HT-29 (cell line): ENCODE measurements around the gene PLD1. TPM values are rescaled to one million over a fixed set of nuclear protein-coding genes. Genes with fewer than 3 reads are reported as not detected.

Experiments used
- DNase-seq: peaks from one replicate; pipeline ENCODE4 v3.0.0-alpha.2; 2015; ENCODE audit warnings: low spot score
- total RNA-seq: library from RNA; depleted of rRNA; stranded (reverse); fragments of >200 nt; shearing (Covaris generic); gene quantifications from 2 replicates; pipeline ENCODE4 v1.2.3, GENCODE V29; 2014

The PLD1 gene
- total RNA-seq, 1 experiment from 2014 or later, result 17.3 TPM

DNA sequence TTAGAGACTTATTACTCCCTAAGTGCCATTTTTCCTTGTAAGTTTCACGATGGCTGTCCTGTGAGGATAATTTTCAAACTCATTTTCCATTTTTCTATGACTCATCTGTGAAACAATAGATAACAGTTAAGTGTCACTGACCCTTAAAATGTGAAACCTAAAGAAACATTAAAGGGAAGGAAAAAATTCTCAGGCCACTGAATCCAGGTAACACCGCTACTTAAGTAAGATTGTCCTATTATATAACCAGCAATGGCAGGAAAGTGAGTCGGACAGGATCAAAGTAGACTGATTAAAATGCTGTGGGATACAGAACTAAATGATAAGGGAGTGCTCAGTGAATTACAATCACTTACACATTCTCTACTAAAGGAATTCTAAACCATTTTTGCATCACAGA is 12.4 kb downstream of the PLD1 start:
- DNase-seq, result no peak

DNA sequence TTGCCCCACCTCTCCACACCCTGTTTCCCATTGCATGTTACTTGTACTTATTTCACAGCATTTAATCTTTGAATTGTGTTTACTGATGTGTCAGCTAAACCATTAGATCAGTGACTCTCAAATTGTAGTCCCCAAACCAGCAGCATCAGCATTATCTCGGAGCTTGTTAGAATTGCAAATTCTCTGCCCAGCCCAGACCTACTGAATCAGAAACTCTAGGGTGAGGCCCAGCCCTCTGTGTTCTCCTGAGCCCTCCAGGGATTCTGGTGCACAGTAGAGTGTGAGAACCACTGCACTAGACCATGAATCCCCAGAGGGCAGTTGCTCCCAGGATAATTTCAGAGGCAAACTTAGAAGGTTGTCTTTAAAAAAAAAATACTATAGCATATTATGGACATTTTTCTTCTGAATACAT is 13.0 kb downstream of the PLD1 start:
- no peak for DNase-seq

DNA sequence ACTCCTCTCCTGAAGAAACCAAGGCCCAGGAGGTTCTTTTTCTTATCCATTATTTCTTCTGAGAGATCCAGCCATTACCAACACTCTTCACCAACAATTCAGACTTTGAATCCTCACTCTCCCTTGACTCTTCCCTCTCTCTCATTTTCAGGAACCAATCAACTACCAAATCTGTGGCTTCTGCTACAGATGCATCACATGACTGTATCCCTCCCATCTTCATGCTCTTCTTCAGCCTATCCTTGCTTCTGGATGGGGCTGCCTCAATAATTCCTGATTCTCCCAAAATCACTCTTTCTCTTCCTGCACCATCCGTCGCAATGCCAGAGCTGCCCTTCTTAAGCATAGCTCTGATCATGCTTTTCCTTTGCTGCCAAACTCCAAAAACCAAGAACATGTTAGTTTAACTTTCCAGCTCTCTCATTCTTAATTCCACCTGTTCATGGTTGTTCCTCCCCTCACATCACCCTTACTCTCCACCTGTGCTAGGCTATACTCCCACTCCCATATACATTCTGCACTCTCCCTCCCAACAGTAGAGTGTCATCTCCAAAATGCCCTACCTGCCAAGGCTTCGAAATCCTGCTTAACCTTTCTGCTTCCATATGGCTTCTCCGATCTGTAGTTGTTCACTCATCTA is 13.5 kb downstream of the PLD1 start:
- no peak for DNase-seq

DNA sequence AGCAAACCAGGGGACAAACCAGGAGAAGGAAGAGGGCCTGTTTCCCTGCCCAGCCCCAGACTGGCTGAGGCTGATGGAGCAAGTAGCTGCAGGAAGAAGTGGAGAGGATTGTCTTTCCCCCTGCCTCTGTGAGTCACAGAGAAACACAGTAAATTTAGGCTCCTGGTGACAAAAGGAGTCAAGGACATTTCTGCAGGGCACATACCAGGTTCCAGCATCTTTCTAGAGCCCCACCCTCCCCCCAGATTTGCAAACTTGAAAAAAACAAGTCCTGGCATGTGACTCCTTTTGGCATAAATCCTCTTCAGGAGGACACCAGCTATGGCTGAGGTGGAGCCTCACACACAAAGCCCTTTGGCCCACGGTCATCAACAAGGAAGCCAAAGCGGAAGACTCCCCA is 17.8 kb downstream of the PLD1 start:
- no peak for DNase-seq

DNA sequence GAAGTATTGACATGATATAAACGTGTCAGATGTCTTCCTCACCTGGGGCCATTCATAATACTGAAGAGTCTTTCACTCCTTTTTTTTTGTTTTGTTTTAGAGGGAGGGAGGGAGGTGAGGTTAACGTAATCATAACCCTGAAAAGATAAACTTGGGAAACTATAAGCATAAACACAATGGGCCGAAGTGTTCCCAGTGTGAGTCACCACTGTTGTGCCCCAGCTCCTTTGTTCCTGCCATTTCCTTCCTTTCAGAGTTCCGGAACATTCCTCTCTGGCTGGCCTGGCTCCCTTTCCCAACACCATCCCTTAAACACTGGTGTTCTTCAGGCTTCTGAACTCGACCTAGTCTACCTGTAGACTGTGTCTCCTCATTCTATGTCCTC is 18.6 kb downstream of the PLD1 start:
- peak; percentile 37 for DNase-seq

DNA sequence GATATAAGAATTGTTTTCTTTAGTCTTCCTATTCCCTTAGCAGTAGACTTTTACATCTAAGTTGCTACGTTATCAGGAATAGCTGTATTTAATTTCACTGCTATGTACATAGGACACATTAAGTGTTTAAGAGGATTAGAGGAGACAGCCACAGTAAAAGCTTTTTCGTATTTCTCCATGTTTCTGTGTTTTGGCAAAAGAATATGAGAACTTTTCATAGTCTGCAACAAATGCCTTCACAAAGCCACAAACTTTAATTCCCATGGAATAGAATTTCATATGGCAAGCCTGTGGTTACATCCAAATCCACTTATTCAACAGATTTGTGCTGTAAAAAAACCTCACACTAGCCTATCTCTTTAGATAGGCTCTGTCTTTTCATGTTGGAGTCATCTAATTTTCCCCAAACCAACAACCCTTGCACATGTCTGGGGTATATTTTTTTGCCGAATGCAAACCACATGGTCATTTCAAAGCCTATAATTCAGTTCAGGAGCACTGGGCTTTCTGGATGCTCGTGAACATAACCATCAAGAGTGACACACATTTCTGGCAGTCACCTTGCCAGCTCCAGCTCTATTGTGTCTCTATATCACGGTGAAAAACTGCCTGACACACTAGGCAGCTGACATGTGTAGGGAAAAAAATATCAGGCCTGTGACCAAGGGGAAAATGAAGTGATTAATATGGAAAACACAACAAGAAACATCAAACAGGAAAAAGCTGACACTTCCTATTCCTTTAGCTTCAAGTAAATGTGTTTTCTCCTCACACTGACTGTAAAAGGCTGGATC is 19.2 kb downstream of the PLD1 start:
- DNase-seq, result no peak

DNA sequence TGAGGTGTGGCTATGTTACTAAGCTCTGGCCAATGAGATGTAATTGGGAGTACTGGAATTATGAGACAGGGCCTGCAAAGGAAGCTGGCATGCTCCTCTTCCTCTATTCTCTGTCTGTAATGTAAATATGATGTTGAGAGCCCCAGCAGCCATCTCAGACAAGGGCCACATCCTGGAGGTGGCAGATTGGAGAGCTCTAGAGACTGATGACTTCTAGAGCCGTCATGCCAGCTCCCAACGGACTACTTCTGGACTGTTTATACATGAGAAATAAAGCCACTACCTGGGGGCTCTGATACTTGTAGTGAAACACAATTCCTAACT is 19.7 kb downstream of the PLD1 start:
- DNase-seq, result no peak

DNA sequence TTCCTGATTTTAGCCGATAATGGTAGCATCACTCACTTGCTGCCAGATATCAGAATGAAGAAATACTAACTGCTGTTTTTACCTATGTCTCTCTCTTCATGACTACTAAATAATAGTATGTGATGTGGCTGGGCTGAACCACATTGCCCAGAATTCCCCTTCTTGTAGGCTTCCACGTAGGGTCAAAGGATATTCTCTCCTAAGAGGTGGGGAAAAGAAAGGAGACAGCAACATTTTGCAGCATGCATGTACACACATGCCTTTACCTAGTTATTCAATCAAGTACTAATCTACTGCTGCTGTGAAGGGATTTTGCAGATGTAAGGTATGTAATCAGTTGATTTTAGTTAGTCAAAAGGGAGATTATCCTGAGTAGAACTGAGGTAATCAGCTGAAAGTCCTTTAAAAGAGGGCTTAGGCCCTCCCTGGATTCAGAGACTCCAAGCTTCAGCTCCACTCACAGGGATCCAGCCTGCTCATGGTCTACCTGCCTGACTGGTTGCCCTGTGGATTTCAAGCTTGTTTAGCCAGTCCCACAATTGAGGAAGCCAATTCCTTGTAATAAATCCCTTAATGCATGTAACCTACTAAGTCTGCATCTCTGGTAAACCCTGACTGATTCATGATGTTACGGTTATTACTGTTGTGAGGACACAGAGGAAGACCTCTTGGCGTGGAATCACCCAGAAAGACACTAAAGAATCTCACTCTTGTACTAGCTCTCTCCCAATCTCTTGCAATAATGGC is 20.4 kb downstream of the PLD1 start:
- no peak for DNase-seq

DNA sequence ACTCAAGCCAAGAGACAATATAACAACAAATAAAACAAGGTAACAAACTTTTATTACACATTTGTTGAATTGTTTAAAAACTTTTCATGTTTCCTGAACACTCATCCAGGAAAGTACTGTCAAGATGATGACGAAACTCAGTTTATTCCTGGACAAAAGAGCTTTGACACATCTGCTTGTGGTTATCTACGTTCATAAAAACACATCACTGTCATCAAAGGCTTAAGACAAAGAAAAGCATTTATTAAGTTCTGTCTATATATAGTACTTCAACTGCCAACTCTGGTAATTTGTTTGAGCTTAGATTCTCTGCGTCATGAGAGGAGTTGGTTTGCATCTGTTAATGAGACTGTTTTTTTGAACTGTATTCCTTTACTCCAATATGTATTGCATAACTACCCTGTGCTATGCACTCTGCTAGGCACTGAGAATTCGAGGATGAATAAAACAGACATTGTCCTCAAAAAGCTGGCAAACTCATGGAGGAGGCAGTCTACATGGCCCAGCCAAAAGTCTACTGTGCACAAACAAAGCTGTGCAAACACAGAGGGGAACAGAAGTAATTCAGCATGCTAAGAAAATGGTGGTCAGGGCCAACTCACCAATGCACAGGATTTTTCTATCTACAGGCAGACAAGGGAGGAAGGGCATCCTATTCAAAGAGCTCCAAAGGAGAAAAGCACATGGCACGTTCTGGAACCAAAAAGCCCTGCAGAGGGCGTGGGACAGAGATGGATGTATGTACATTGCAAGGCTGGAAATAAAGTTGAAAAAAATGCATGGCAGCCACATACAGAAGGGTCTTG is 21.5 kb downstream of the PLD1 start:
- DNase-seq, result peak; percentile 60

DNA sequence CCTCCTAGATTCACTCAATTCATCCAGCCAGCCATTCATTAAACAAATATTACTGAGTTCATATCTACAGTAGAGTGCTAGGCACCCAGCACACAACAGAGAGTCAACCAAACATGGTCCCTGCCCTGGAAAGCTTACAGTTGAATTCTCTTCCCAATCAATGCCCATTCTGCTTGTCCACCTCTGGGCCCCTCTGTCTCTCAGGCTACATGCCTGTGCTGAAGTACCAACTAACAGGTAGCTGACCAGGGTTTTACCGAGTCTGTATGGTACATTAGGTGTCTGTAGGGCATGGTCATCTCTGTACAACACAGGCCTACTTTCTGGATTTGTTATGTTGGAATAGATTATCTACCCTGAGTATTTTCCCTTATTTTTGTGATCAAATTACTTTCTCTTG is 23.3 kb downstream of the PLD1 start:
- no peak for DNase-seq

DNA sequence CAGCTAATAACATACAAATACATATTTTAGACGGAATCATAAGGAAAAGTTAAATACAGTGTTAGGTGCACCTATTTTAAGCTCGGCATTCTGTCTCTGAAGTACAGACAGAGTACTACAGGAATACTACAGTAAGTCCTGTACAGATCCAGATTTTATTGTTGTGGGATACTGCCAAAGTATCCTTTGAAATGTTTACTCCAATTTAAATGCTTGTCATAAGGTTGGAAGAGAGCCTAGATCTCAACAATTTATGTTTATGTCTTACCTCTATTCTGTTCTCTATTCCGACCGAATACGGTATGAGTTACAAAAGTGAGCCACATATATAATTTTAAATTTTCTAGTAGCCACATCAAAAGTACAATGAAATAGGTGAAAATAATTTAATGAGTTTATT is 25.3 kb downstream of the PLD1 start:
- DNase-seq, result no peak

DNA sequence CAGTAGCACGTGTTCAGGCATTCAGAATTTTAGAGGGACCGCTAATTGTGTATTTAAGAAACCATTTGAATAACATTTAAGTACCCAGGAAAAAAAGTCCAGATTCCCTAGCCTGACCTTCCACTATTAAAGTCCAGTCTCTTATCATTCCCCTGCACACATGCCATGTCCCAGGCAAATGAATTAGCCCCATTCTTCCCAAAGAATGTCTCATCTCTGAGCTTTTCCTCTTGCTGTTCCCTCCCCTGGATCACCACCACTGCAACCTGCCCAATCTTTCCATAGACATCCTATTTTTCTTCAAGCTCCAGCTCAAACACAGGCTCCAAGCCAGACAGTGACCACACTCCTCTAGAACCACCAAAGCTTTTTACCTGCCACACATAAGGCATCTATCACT is 25.9 kb downstream of the PLD1 start:
- no peak for DNase-seq

DNA sequence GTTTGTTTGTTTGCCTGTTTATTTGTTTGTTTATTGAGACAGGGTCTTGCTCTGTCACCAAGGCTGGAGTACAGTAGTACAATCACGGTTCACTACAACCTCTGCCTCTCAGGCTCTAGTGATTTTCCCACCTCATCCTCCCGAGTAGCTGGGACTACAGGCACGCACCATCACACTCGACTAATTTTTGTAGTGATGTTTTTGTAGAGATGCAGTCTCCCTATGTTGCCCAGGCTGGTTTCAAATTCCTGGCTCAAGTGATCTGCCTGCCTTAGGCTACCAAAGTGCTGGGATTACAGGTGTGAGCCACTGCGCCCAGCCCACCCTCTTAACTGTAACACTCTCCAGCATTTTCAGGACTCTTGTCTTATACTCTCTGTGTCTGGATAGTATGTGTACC is 26.7 kb downstream of the PLD1 start:
- no peak for DNase-seq

DNA sequence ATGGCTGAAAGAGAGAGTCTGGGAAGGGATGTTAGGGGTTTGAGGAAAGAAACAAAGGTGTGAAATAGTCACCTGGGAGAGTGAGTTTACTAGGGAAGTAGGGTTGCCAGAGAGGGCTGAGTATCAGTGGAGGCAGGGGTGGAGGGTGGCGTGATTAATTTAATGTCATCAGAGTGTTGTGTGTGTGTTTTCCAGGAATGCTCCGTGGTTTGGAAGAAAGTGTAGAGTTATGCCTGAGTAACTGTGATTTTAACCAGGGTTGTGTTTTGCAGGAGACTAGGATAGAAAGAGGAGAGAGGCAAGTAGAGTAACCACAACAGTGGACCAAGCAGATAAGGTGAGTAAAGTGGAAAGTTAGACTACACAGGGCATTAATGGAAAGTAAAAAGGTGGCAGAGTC is 27.2 kb downstream of the PLD1 start:
- no peak for DNase-seq

DNA sequence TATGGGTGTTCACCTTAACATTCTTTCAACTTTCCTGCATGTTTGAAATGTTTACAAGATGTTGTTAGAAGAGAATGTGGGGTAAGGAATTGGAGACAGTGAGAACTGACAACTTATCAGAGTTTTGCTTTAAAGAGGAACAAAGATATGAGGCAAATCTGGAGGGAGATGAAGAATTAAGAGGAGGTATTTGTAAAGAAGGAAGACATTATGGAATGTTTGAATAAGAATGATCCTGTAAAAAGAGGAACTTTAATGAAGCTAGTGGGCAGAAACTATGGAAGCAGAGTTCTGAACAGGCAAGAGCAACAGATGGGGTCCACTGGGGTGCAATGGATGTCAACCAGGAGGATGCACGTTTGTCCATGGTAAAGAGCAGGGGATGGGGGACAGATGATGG is 27.7 kb downstream of the PLD1 start:
- no peak for DNase-seq

DNA sequence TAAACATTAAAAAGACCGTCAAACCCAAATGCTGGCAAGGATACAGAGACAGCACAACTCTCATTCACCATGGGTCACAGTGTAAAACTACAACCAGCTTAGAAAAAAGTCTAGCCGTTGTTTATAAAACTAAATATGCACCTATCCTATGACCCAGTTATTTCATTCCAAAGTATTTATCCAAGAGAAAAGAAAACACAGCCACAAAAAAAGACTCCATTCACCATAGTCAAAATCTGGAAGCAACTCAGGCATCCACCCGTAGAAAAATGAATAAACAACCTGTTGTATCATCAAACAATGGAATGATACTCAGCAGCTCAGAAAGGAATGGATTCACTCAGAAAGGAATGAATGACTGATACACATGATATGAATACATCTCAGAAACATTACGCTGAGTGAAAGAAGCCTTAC is 28.6 kb downstream of the PLD1 start:
- no peak for DNase-seq

DNA sequence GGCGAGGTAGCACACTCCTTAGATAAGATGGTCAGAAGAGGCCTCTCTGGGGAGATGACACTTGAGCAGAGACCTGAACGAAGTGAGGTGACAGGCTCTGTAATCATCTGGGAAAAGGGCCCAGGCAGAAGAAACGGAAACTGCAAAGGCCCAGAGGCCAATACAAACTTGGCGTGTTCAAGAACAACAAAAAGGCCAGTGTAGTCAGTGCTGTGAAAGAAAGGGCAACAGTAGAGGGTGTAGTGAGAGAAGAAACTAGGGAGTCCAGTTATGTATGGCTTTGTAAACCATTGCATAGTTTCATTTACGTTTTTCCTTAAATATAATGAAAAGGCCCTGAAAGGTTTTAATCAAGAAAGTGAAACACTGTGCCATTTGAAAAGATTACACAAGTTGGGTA is 31.8 kb downstream of the PLD1 start:
- no peak for DNase-seq

DNA sequence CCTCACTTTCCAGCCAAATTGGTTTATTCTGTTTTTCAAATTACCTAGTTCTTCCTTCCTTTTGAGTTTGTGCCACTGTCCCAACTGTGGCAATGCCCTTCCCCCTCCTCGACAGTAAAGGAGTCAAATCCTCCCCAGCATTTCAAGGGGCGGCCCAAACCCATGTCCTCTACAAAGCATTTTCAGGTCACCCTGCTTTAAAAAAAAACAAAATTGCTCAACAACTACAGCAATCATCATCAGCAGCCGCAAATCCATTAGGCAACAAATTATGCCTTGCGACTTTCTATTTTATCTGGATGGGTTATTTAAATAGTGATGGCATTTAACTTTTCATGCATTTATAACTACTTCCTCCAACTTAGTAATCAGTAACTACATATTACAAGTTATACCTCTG is 32.7 kb downstream of the PLD1 start:
- no peak for DNase-seq

DNA sequence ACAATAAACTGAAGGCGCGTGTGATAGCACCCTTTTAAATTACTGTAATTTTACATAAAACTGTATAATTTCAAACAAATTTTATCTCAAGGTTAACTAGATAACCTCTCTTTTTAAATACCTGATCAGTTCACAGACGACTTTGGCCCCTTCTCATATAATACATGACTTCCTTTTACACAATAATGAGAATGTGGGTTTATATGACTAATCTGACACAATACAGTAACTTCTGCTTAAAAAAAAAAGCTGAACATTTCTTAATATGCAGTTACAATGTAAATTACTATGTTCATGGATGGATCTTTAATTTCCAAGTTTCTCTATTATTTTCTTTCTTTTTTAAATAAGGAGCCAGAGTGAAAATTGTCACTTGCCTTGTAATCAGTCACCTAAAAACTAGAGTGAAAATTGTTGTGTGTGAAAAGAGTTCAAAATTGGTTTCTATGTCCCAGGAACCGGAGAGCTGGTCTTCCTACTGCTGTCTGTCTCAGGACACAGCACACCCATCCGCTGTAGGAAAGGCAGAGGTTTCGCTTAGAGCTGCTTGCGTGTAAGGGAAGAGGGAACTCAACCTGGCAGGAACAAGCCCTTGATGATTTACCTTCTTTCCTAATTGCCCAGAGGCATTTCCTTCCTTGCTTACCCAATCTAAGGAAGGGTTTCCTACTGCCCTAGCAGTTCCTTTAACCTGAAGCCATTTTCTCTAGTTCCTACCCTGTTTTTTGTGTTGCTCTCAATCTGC is 33.3 kb downstream of the PLD1 start:
- no peak for DNase-seq

DNA sequence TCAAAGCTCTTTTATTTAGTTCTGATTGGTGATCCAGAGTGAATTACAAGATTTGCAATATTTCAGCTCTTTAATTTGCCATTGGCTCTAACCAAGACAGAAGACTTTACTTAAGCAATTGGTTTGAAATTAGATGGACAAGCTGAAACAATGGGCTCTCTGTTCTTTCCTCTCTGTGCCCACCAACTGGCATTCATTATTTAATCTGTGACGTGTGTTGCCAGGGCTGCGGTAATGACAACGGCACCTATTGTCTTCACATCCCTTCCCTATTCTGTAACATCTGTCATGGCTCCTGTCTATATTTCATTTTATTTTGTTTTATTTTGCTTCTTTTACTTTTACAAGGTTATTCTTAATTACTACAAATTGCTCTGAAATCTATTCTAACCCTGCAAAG is 33.9 kb downstream of the PLD1 start:
- DNase-seq, result peak; percentile 52

DNA sequence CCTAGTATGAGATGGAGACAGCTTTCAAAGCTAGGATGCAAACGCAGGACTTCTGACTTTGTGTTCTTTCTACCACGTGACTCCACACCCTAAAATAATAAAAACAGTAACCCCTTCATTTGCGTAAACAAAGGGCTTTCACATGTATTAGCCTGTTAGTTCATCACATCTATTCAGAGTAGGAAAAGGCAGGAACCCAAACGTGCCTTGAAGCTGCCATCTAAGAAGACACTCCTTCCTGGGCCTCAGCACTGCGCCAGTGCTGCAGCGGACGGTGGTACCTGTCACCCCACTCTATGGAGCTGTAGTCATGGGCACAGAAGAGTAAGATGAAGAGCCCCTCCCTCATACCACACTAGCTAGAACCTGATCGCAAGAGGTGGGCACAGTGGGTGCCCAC is 34.3 kb downstream of the PLD1 start:
- no peak for DNase-seq
